Right lobe of liver (tissue), 6 donors: Measurements from ENCODE around the gene CATSPER3. TPM values are rescaled to one million over a fixed set of nuclear protein-coding genes. Genes with fewer than 3 reads are reported as not detected.

ENCODE experiments used
- ATAC-seq, 4 donors: fragments of 200-7000 bp; cut with Tn5 transposase; one replicate each; pipeline ENCODE4 v1.9.1; 2020; ENCODE audit warnings: mild to moderate bottlenecking in 4 of 4, moderate library complexity in 4 of 4
- DNase-seq, 3 donors: peaks; one replicate each; pipeline ENCODE4 v3.0.0-alpha.2; 2020
- H3K27ac ChIP-seq, 3 donors: fragments of 200-600 bp; one replicate each; pipeline ENCODE4 v1.8.0; 2022
- H3K27me3 ChIP-seq, 2 donors: fragments of 200-600 bp; one replicate each; pipeline ENCODE4 v1.8.0; 2022
- H3K36me3 ChIP-seq, 4 donors: fragments of 200-600 bp; sonication (generic) in 1 of 4; one replicate each; pipeline versions ENCODE4 v1.5.1 to v1.8.0; 2017 to 2022; ENCODE audit warnings: control low read depth in 1 of 4
- H3K4me1 ChIP-seq, 4 donors: fragments of 200-600 bp; sonication (generic) in 1 of 4; one replicate each; pipeline versions ENCODE4 v1.5.1 to v1.8.0; 2017 to 2022; ENCODE audit warnings: control low read depth in 1 of 4
- H3K4me3 ChIP-seq, 3 donors: fragments of 200-600 bp; one replicate each; pipeline ENCODE4 v1.8.0; 2022
- H3K9me3 ChIP-seq, 4 donors: fragments of 200-600 bp; sonication (generic) in 1 of 4; one replicate each; pipeline versions ENCODE4 v1.5.1 to v1.8.0; 2017 to 2022; ENCODE audit warnings: control low read depth in 1 of 4
- CTCF ChIP-seq, 4 donors: fragments of 200-600 bp in 3 of 4; fragments of 450-650 bp in 1 of 4; IDR thresholded peaks; one replicate each; pipeline versions ENCODE4 v1.5.1 to v1.8.0; 2016 to 2022; ENCODE audit warnings: antibody characterized with exemption in 4 of 4, mild to moderate bottlenecking in 2 of 4
- POLR2A ChIP-seq: fragments of 450-650 bp; IDR thresholded peaks from one replicate; pipeline ENCODE4 v1.6.1; 2017; ENCODE audit warnings: antibody characterized with exemption, mild to moderate bottlenecking
- WGBS: methylation state at CpG from one replicate; pipeline ENCODE4 v1.1.6; 2018; ENCODE audit warnings: low coverage, low lambda C conversion rate; ENCODE audit not compliant: insufficient coverage; ENCODE audit errors: missing lambda C conversion rate; 5-methylcytosine and 5-hydroxymethylcytosine counted together
- intact Hi-C, 2 donors: fragments of 100-400 bp; cut with DNase I; formaldehyde crosslinking; loops; one replicate each; pipeline versions ENCODE4 v1.11.2 to v1.14.1; 2022
- total RNA-seq, 6 experiments: library from RNA; depleted of rRNA in 2 of 6; stranded (reverse); fragments of >200 nt in 2 of 6; fragmentation: NEBNext Ultra II Directional in 3 of 6; extraction: Animal tissue kit (Norgen Biotek cat#: 25700) in 3 of 6; gene quantifications; one replicate each; pipeline versions ENCODE4 v1.1.0 to v1.2.4, GENCODE V29; 2016 to 2023
- donor health status: DM: no; HTN: yes; CAD: no.
- donor health status: DM: no; HTN: no; CAD: no.
- donor health status: DM: no; HTN: no; CAD: no.
- donor health status: DM: no; HTN: yes; CAD: no.
- donor health status: DM: no; HTN: yes; CAD: no.

The CATSPER3 gene
- total RNA-seq, 6 experiments from 2014 or later: 0.29 to 1.1 (median 0.81) TPM; not detected in 2

GRCh38 chr5:135012951-135013391 lies 45.3 kb downstream of the CATSPER3 start:
- 40% methylated on average over 2 of the region's 5 CpGs for WGBS
- Histone ChIP-seq H3K36me3 (no peaks in the 10 kb centered on the region), H3K9me3 (no peaks in the 10 kb centered on the region), H3K4me3 (no peak overlapping the region), H3K27me3 (no peaks in the 10 kb centered on the region), H3K27ac (no peak overlapping the region), H3K4me1 (peaks cover 0 to 11% (median 5%) of the 10 kb centered on the region in 4 donors)
- peak in 1 of 3 donors; percentile 51 for DNase-seq
- TF ChIP-seq CTCF (IDR thresholded peaks at IDR 0.05) (no peak), POLR2A (no peak)
- intact Hi-C loops: no loop called here
- ATAC-seq: peak in 2 of 4 donors; percentile 36 to 50

GRCh38 chr5:135013445-135013844 lies 45.7 kb downstream of the CATSPER3 start:
- Histone ChIP-seq H3K36me3 (no peaks in the 10 kb centered on the region), H3K27ac (no peak overlapping the region), H3K4me3 (no peak overlapping the region), H3K9me3 (no peaks in the 10 kb centered on the region), H3K4me1 (peaks cover 0 to 11% (median 5%) of the 10 kb centered on the region in 4 donors), H3K27me3 (no peaks in the 10 kb centered on the region)
- TF ChIP-seq POLR2A: no peak
- TF ChIP-seq CTCF (IDR thresholded peaks at IDR 0.05): no peak
- intact Hi-C loops: no loop called here
- 93% methylated on average over 7 of the region's 7 CpGs for WGBS
- ATAC-seq (no peak), DNase-seq (no peak)

- H3K4me3 ChIP-seq: no peak overlapping the region
- TF ChIP-seq POLR2A (no peak), CTCF (IDR thresholded peaks at IDR 0.05) (no peak)
- no peak overlapping the region for H3K27ac ChIP-seq
- ATAC-seq (peak; percentile 93 to 98 (median 96)), DNase-seq (peak; percentile 62 to 85 (median 79))
- peaks cover 0 to 11% (median 5%) of the 10 kb centered on the region in 4 donors for H3K4me1 ChIP-seq
- 45% methylated on average over 8 of the region's 10 CpGs for WGBS
- intact Hi-C loops: no loop called here
- H3K27me3 ChIP-seq: no peaks in the 10 kb centered on the region
- H3K9me3 ChIP-seq: no peaks in the 10 kb centered on the region
- no peaks in the 10 kb centered on the region for H3K36me3 ChIP-seq
These were observed 46.4 kb downstream of the CATSPER3 start for GRCh38 chr5:135013947-135014570.

GRCh38 chr5:135015942-135016341 lies 48.2 kb downstream of the CATSPER3 start:
- Histone ChIP-seq H3K9me3 (no peaks in the 10 kb centered on the region), H3K4me3 (no peak overlapping the region), H3K27me3 (no peaks in the 10 kb centered on the region), H3K27ac (no peak overlapping the region), H3K36me3 (no peaks in the 10 kb centered on the region), H3K4me1 (peaks cover 0 to 11% (median 5%) of the 10 kb centered on the region in 4 donors)
- DNase-seq (no peak), ATAC-seq (no peak)
- WGBS: 85% methylated on average over 4 of the region's 6 CpGs
- intact Hi-C loops: no loop called here
- TF ChIP-seq CTCF (IDR thresholded peaks at IDR 0.05) (no peak), POLR2A (no peak)
